HUES64 (cell line): ENCODE data around the gene ATXN7L1.
"Not testable (repeated sequence)": the region's sequence is repeated elsewhere in the genome, so short reads cannot be mapped to it uniquely, and the experiment has no call there.

Source experiments
- H3K27ac ChIP-seq: 2 replicates; pipeline ENCODE4 v1.7.0; 2013; ENCODE audit warnings: low read depth, low read length, inconsistent platforms
- H3K27me3 ChIP-seq: 2 replicates; pipeline ENCODE4 v1.6.1; 2013; ENCODE audit warnings: mild to moderate bottlenecking, low read length; ENCODE audit not compliant: insufficient read depth
- H3K36me3 ChIP-seq: 2 replicates; pipeline ENCODE4 v1.6.1; 2013; ENCODE audit warnings: mild to moderate bottlenecking, low read length; ENCODE audit not compliant: insufficient read depth
- H3K4me1 ChIP-seq: 2 replicates; pipeline ENCODE4 v1.6.1; 2013; ENCODE audit warnings: mild to moderate bottlenecking, low read length, moderate library complexity; ENCODE audit not compliant: insufficient read depth
- H3K4me3 ChIP-seq: 2 replicates; pipeline ENCODE4 v1.5.1; 2013; ENCODE audit warnings: mild to moderate bottlenecking, low read length, moderate library complexity
- H3K9ac ChIP-seq: 2 replicates; pipeline ENCODE4 v1.6.1; 2013; ENCODE audit warnings: mild to moderate bottlenecking, low read depth, low read length
- H3K9me3 ChIP-seq: 2 replicates; pipeline ENCODE4 v1.6.1; 2013; ENCODE audit warnings: low read depth, low read length; ENCODE audit not compliant: insufficient read depth
- WGBS: fragments of 150-250, 120-280 bp; methylation state at CpG from one replicate; pipeline ENCODE4 v1.1.7; 2013; ENCODE audit warnings: missing lambda C conversion rate; 5-methylcytosine and 5-hydroxymethylcytosine counted together

Gene ATXN7L1

GRCh38 chr7:105614341-105614840, 262.0 kb downstream of the ATXN7L1 start:
- Histone ChIP-seq H3K4me1 (no peaks in the 10 kb centered on the region), H3K9ac (no peak overlapping the region), H3K27ac (no peak overlapping the region), H3K27me3 (no peaks in the 10 kb centered on the region), H3K4me3 (no peak overlapping the region), H3K36me3 (peaks cover 56% of the 10 kb centered on the region), H3K9me3 (no peaks in the 10 kb centered on the region)
- 95% methylated on average over 20 of the region's 20 CpGs for WGBS

- H3K4me1 ChIP-seq, result no peaks in the 10 kb centered on the region
- H3K9me3 ChIP-seq, result no peaks in the 10 kb centered on the region
- no peak overlapping the region for H3K9ac ChIP-seq
- H3K27me3 ChIP-seq, result no peaks in the 10 kb centered on the region
- H3K4me3 ChIP-seq, result no peak overlapping the region
- WGBS, result 95% methylated on average over 32 of the region's 32 CpGs
- peaks cover 54% of the 10 kb centered on the region for H3K36me3 ChIP-seq
- no peak overlapping the region for H3K27ac ChIP-seq
These were observed 262.6 kb downstream of the ATXN7L1 start for GRCh38 chr7:105613611-105614330.

GRCh38 chr7:105612806-105613205, 263.6 kb downstream of the ATXN7L1 start:
- Histone ChIP-seq H3K9ac (no peak overlapping the region), H3K27ac (no peak overlapping the region), H3K36me3 (peaks cover 45% of the 10 kb centered on the region), H3K4me1 (no peaks in the 10 kb centered on the region), H3K9me3 (no peaks in the 10 kb centered on the region), H3K4me3 (no peak overlapping the region), H3K27me3 (no peaks in the 10 kb centered on the region)
- 92% methylated on average over 9 of the region's 9 CpGs for WGBS

GRCh38 chr7:105611856-105612775, 264.3 kb downstream of the ATXN7L1 start:
- 93% methylated on average over 16 of the region's 16 CpGs for WGBS

GRCh38 chr7:105610165-105610930, 266.1 kb downstream of the ATXN7L1 start:
- H3K9me3 ChIP-seq, result no peaks in the 10 kb centered on the region
- no peaks in the 10 kb centered on the region for H3K27me3 ChIP-seq
- no peak overlapping the region for H3K4me3 ChIP-seq
- WGBS, result 96% methylated on average over 8 of the region's 8 CpGs
- peaks cover 6% of the 10 kb centered on the region; the same call in 1 of the 2 replicates for H3K4me1 ChIP-seq
- H3K27ac ChIP-seq, result no peak overlapping the region
- peaks cover 23% of the 10 kb centered on the region for H3K36me3 ChIP-seq
- H3K9ac ChIP-seq, result no peak overlapping the region

More at GRCh38 chr7:105611856-105612775, 264.3 kb downstream of the ATXN7L1 start:
- H3K4me3 ChIP-seq, result no peak overlapping the region
- H3K36me3 ChIP-seq, result peaks cover 38% of the 10 kb centered on the region
- no peaks in the 10 kb centered on the region for H3K4me1 ChIP-seq
- no peaks in the 10 kb centered on the region for H3K9me3 ChIP-seq
- no peak overlapping the region for H3K9ac ChIP-seq
- no peaks in the 10 kb centered on the region for H3K27me3 ChIP-seq
- no peak overlapping the region for H3K27ac ChIP-seq

- 94% methylated on average over 19 of the region's 19 CpGs for WGBS
These were observed 273.8 kb downstream of the ATXN7L1 start for GRCh38 chr7:105602325-105603305.

GRCh38 chr7:105600720-105601550, 275.5 kb downstream of the ATXN7L1 start:
- 70% methylated on average over 14 of the region's 14 CpGs for WGBS
- H3K9me3 ChIP-seq, result no peaks in the 10 kb centered on the region
- peak overlapping the region; percentile 38; the same call in 1 of the 2 replicates for H3K9ac ChIP-seq

More at GRCh38 chr7:105602325-105603305, 273.8 kb downstream of the ATXN7L1 start:
- H3K4me1 ChIP-seq, result peaks cover 18% of the 10 kb centered on the region
- H3K4me3 ChIP-seq, result no peak overlapping the region
- no peaks in the 10 kb centered on the region for H3K27me3 ChIP-seq
- no peaks in the 10 kb centered on the region for H3K9me3 ChIP-seq
- no peak overlapping the region for H3K27ac ChIP-seq
- no peaks in the 10 kb centered on the region for H3K36me3 ChIP-seq
- H3K9ac ChIP-seq, result no peak overlapping the region

GRCh38 chr7:105599551-105599950, 276.8 kb downstream of the ATXN7L1 start:
- no peaks in the 10 kb centered on the region for H3K36me3 ChIP-seq
- no peaks in the 10 kb centered on the region for H3K27me3 ChIP-seq
- no peaks in the 10 kb centered on the region for H3K9me3 ChIP-seq
- WGBS, result 92% methylated on average over 3 of the region's 3 CpGs
- no peak overlapping the region for H3K4me3 ChIP-seq
- no peak overlapping the region for H3K9ac ChIP-seq
- peaks cover 21% of the 10 kb centered on the region for H3K4me1 ChIP-seq
- H3K27ac ChIP-seq, result no peak overlapping the region

More at GRCh38 chr7:105600720-105601550, 275.5 kb downstream of the ATXN7L1 start:
- H3K27me3 ChIP-seq, result no peaks in the 10 kb centered on the region
- no peak overlapping the region for H3K4me3 ChIP-seq
- H3K36me3 ChIP-seq, result no peaks in the 10 kb centered on the region
- peak overlapping the region; percentile 18; the same call in 1 of the 2 replicates for H3K27ac ChIP-seq
- H3K4me1 ChIP-seq, result peaks cover 21% of the 10 kb centered on the region

GRCh38 chr7:105599080-105599479, 277.3 kb downstream of the ATXN7L1 start:
- H3K4me1 ChIP-seq, result peaks cover 23% of the 10 kb centered on the region
- H3K27ac ChIP-seq, H3K4me3 ChIP-seq, H3K9ac ChIP-seq, H3K27me3 ChIP-seq, H3K36me3 ChIP-seq, H3K9me3 ChIP-seq: not testable (repeated sequence)
- 97% methylated on average over 8 of the region's 8 CpGs for WGBS
